Esophagus muscularis mucosa (tissue), 3 donors: Measurements from ENCODE around the gene CAMKMT.

Experiments
- POLR2A ChIP-seq: fragments of 450-650 bp; IDR thresholded peaks from one replicate; pipeline ENCODE4 v1.6.1; 2017; ENCODE audit warnings: antibody characterized with exemption, moderate library complexity, mild to moderate bottlenecking, low read depth
- POLR2AphosphoS5 ChIP-seq, 2 donors: sonication (generic); formaldehyde crosslinking; IDR thresholded peaks; one replicate each; pipeline ENCODE4 v1.6.1; 2017; ENCODE audit warnings: antibody characterized with exemption in 2 of 2
- TF ChIP-seq, protein P1 (sequence below), 3 experiments: fragments of 200-600 bp in 2 of 3; fragments of 450-650 bp in 1 of 3; sonication (generic) in 2 of 3; IDR thresholded peaks; one replicate each; pipeline ENCODE4 v1.5.1; 2017 to 2019; ENCODE audit warnings: antibody characterized with exemption in 3 of 3, mild to moderate bottlenecking in 2 of 3, moderate library complexity in 1 of 3

DNA sequence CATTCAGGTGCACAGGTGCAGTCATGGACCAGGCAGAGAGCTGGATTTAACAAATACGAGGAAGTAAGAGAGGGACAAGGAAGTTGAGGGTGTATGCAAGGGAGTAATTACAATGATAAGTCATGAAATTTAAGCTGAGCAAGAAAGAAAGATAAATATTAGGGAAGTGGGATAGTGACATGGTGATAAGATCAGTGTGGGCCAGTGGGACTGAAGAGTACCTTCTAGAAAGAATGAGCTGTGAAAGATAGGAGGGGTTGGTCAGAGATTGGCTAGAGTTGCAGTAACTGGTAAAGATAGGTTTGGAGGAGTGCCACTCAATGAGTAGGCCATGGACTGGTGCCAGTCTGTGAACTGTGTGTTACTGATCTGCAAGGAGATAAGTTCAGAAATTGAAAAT lies 378.9 kb downstream of the CAMKMT start:
- TF ChIP-seq POLR2A (no peak), POLR2AphosphoS5 (IDR thresholded peaks at IDR 0.05) (no peak)
- TF ChIP-seq, protein P1, sequence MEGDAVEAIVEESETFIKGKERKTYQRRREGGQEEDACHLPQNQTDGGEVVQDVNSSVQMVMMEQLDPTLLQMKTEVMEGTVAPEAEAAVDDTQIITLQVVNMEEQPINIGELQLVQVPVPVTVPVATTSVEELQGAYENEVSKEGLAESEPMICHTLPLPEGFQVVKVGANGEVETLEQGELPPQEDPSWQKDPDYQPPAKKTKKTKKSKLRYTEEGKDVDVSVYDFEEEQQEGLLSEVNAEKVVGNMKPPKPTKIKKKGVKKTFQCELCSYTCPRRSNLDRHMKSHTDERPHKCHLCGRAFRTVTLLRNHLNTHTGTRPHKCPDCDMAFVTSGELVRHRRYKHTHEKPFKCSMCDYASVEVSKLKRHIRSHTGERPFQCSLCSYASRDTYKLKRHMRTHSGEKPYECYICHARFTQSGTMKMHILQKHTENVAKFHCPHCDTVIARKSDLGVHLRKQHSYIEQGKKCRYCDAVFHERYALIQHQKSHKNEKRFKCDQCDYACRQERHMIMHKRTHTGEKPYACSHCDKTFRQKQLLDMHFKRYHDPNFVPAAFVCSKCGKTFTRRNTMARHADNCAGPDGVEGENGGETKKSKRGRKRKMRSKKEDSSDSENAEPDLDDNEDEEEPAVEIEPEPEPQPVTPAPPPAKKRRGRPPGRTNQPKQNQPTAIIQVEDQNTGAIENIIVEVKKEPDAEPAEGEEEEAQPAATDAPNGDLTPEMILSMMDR (IDR thresholded peaks at IDR 0.05), result no peak
